ENCODE results near the gene DLG2.

- no peak for TF ChIP-seq POLR2AphosphoS5 (IDR thresholded peaks at IDR 0.05; ENCODE audit: low read depth, low read length)
- TF ChIP-seq REST (IDR thresholded peaks at IDR 0.05; ENCODE audit: insufficient read depth in 1 of 2, low read depth in 2 of 2, low read length in 2 of 2) = no peak
- TF ChIP-seq FOXP2 (optimal IDR thresholded peaks at IDR 0.05; ENCODE audit: borderline replicate concordance, extremely low read depth, extremely low read length, insufficient read depth) = no peak
- TF ChIP-seq TAF1 (IDR thresholded peaks at IDR 0.05; ENCODE audit: borderline replicate concordance, insufficient read depth, low read length) = no peak
Observed at GRCh38 chr11:84034484-84034883, 1592.7 kb downstream of the DLG2 start.
